Spleen (tissue), 11 donors: Measurements from ENCODE around the gene KCNG1. TPM values are rescaled to one million over a fixed set of nuclear protein-coding genes. Genes with fewer than 3 reads are reported as not detected.
"Not testable (repeated sequence)": the region's sequence is repeated elsewhere in the genome, so short reads cannot be mapped to it uniquely, and the experiment has no call there.

Experiments used
- DNase-seq: peaks from one replicate; pipeline ENCODE4 v3.0.0-alpha.2; 2020
- H3K27ac ChIP-seq, 8 donors: fragments of 200-600 bp; sonication (generic) in 7 of 8; 1 replicate in 4 of 8; 2 replicates in 4 of 8; pipeline versions ENCODE4 v1.5.0 to v1.8.0; 2016 to 2021; ENCODE audit warnings: inconsistent platforms in 4 of 8, mild to moderate bottlenecking in 4 of 8, moderate library complexity in 1 of 8
- H3K27me3 ChIP-seq, 7 donors: fragments of 200-600 bp; sonication (generic) in 6 of 7; replicated peaks in 1 of 7; 1 replicate in 4 of 7; 2 replicates in 3 of 7; pipeline versions ENCODE4 v1.5.0 to v1.8.0; 2016 to 2021; ENCODE audit warnings: inconsistent platforms in 3 of 7, mild to moderate bottlenecking in 1 of 7
- H3K36me3 ChIP-seq, 6 donors: fragments of 200-600 bp; sonication (generic) in 5 of 6; 1 replicate in 4 of 6; 2 replicates in 2 of 6; pipeline versions ENCODE4 v1.5.0 to v1.8.0; 2016 to 2021; ENCODE audit warnings: inconsistent platforms in 2 of 6
- H3K4me1 ChIP-seq, 6 donors: fragments of 200-600 bp; sonication (generic) in 5 of 6; 1 replicate in 3 of 6; 2 replicates in 3 of 6; pipeline versions ENCODE4 v1.5.0 to v1.8.0; 2016 to 2021; ENCODE audit warnings: inconsistent platforms in 3 of 6
- H3K4me3 ChIP-seq, 8 donors: fragments of 200-600 bp; sonication (generic) in 7 of 8; 1 replicate in 4 of 8; 2 replicates in 4 of 8; pipeline versions ENCODE4 v1.5.0 to v1.8.0; 2016 to 2021; ENCODE audit warnings: inconsistent platforms in 4 of 8, mild to moderate bottlenecking in 4 of 8, moderate library complexity in 2 of 8
- H3K9me3 ChIP-seq, 8 donors: fragments of 200-600 bp; sonication (generic) in 7 of 8; 1 replicate in 4 of 8; 2 replicates in 4 of 8; pipeline versions ENCODE4 v1.5.0 to v1.8.0; 2016 to 2021; ENCODE audit warnings: inconsistent platforms in 4 of 8
- CTCF ChIP-seq, 11 experiments: fragments of 200-600 bp in 7 of 11; fragments of 450-650 bp in 4 of 11; sonication (generic) in 4 of 11; IDR thresholded peaks in 8 of 11; conservative IDR thresholded peaks in 3 of 11; 1 replicate in 7 of 11; 2 replicates in 4 of 11; pipeline versions ENCODE4 v1.4.0 to v1.8.0; 2016 to 2021; ENCODE audit warnings: antibody characterized with exemption in 11 of 11, inconsistent platforms in 4 of 11, mild to moderate bottlenecking in 1 of 11
- POLR2A ChIP-seq, 3 donors: fragments of 450-650 bp; IDR thresholded peaks; one replicate each; pipeline ENCODE4 v1.5.1; 2017; ENCODE audit warnings: antibody characterized with exemption in 3 of 3, mild to moderate bottlenecking in 1 of 3
- POLR2AphosphoS5 ChIP-seq, 3 donors: sonication (generic); formaldehyde crosslinking; IDR thresholded peaks; one replicate each; pipeline ENCODE4 v1.5.1; 2017; ENCODE audit warnings: antibody characterized with exemption in 3 of 3
- WGBS, 5 donors: extraction: QIAGEN DNeasy Blood & Tissue Kit in 3 of 5; methylation state at CpG; one replicate each; pipeline versions ENCODE4 v1.1.5 to v1.1.7; 2013 to 2018; 5-methylcytosine and 5-hydroxymethylcytosine counted together
- intact Hi-C: fragments of 100-400 bp; cut with DNase I; formaldehyde crosslinking; loops from one replicate; pipeline ENCODE4 v1.15.0; 2023; ENCODE audit warnings: low total_unique reads
- polyA plus RNA-seq, 3 donors: library from polyadenylated mRNA; stranded (reverse); fragments of 200-250 nt; gene quantifications; one replicate each; pipeline ENCODE4 v1.2.1, GENCODE V29; 2013
- total RNA-seq, 7 donors: library from RNA; depleted of rRNA in 3 of 7; stranded (reverse); fragments of >200 nt in 3 of 7; fragmentation: NEBNext Ultra II Directional in 4 of 7; extraction: Animal tissue kit (Norgen Biotek cat#: 25700) in 4 of 7; gene quantifications; one replicate each; pipeline versions ENCODE4 v1.1.0 to v1.2.1, GENCODE V29; 2016 to 2021
- donor health status: healthy with polysubstance abuse.
- donor health status: DM: no; HTN: no; CAD: no; lungs with moderate emphysema.
- donor health status: DM: no; HTN: no; CAD: no.
- donor health status: Bipolar disorder and iron deficiency.
- donor health status: healthy.
- donor health status: DM: no; HTN: no; CAD: no.
- donor health status: DM: yes; HTN: yes; CAD: no.

KCNG1 gene
- total and polyA plus RNA-seq, 10 donors: 0.35 to 5.0 (median 3.2) TPM

GRCh38 chr20:50980851-50981713 lies 41.8 kb downstream of the KCNG1 start:
- Histone ChIP-seq H3K9me3 (no peaks in the 10 kb centered on the region), H3K36me3 (no peaks in the 10 kb centered on the region), H3K4me1 (peaks cover 4 to 32% (median 13%) of the 10 kb centered on the region in 6 donors), H3K4me3 (peak overlapping the region in 2 of 8 donors; percentile 20 to 52), H3K27me3 (peaks cover 0 to 44% (median 5%) of the 10 kb centered on the region in 7 donors), H3K27ac (peak overlapping the region; percentile 51 to 85 (median 72))
- peak; percentile 86 for DNase-seq
- TF ChIP-seq POLR2AphosphoS5 (IDR thresholded peaks at IDR 0.05) (peak; percentile 71 to 87 (median 80)), POLR2A (IDR thresholded peaks at IDR 0.05) (peak in 1 of 3 donors; percentile 53), CTCF (IDR thresholded peaks at IDR 0.05 in 8 of 11, conservative IDR thresholded peaks at IDR 0.05 in 3 of 11) (peak in 10 of 11 experiments; percentile 56 to 91 (median 86))
- WGBS, 5 donors: 38 to 45% (median 42%) methylated on average over 26 of the region's 26 CpGs
- intact Hi-C loops: loop anchor here (10.0 kb wide), 1 partner anchor 644 kb away; no protein-coding TSS in a partner anchor

- H3K9me3 ChIP-seq: no peaks in the 10 kb centered on the region
- no peaks in the 10 kb centered on the region for H3K36me3 ChIP-seq
- intact Hi-C loops: loop anchor here (10.0 kb wide), 1 partner anchor 645 kb away; no protein-coding TSS in a partner anchor
- peak overlapping the region in 1 of 8 donors; percentile 52 for H3K4me3 ChIP-seq
- no peak for DNase-seq
- 51 to 74% (median 56%) methylated on average over 8 of the region's 8 CpGs for WGBS, 5 donors
- H3K27me3 ChIP-seq: peaks cover 0 to 36% (median 5%) of the 10 kb centered on the region in 7 donors
- TF ChIP-seq CTCF (IDR thresholded peaks at IDR 0.05 in 8 of 11, conservative IDR thresholded peaks at IDR 0.05 in 3 of 11): no peak
- TF ChIP-seq POLR2A (IDR thresholded peaks at IDR 0.05): no peak
- TF ChIP-seq POLR2AphosphoS5 (IDR thresholded peaks at IDR 0.05): no peak
- H3K4me1 ChIP-seq: peaks cover 4 to 32% (median 13%) of the 10 kb centered on the region in 6 donors
- peak overlapping the region; percentile 40 to 85 (median 72) for H3K27ac ChIP-seq
Measured at GRCh38 chr20:50980071-50980681, 42.7 kb downstream of the KCNG1 start.

GRCh38 chr20:50978533-50978932 lies 44.4 kb downstream of the KCNG1 start:
- H3K27me3 ChIP-seq: peaks cover 0 to 20% (median 0%) of the 10 kb centered on the region in 7 donors
- H3K36me3 ChIP-seq, H3K9me3 ChIP-seq, H3K4me3 ChIP-seq, intact Hi-C loops, DNase-seq, H3K27ac ChIP-seq: not testable (repeated sequence)
- 82 to 95% (median 90%) methylated on average over 4 of the region's 4 CpGs for WGBS, 5 donors
- peaks cover 4 to 27% (median 13%) of the 10 kb centered on the region in 6 donors for H3K4me1 ChIP-seq

GRCh38 chr20:50977066-50978021 lies 45.6 kb downstream of the KCNG1 start:
- Histone ChIP-seq H3K4me3 (no peak overlapping the region), H3K4me1 (peaks cover 4 to 25% (median 12%) of the 10 kb centered on the region in 6 donors), H3K27me3 (peaks cover 0 to 19% (median 0%) of the 10 kb centered on the region in 7 donors), H3K9me3 (no peaks in the 10 kb centered on the region), H3K36me3 (no peaks in the 10 kb centered on the region), H3K27ac (no peak overlapping the region)
- DNase-seq: no peak
- WGBS, 5 donors: 73 to 80% (median 76%) methylated on average over 20 of the region's 20 CpGs
- TF ChIP-seq POLR2AphosphoS5 (IDR thresholded peaks at IDR 0.05) (no peak), CTCF (IDR thresholded peaks at IDR 0.05 in 8 of 11, conservative IDR thresholded peaks at IDR 0.05 in 3 of 11) (no peak), POLR2A (IDR thresholded peaks at IDR 0.05) (no peak)
- intact Hi-C loops: no loop called here
